WTC11 (cell line): ENCODE results near the gene IRF2BP1. TPM values are rescaled to one million over a fixed set of nuclear protein-coding genes. Genes with fewer than 3 reads are reported as not detected.

Experiments
- ATAC-seq: fragments of 200-7000 bp; cut with Tn5 transposase; 2 replicates; pipeline ENCODE4 v1.10.0; 2021; ENCODE audit warnings: mild to moderate bottlenecking, moderate library complexity
- CTCF ChIA-PET: fragments of 300-600 bp; sonication (Branson Sonifier 250); formaldehyde crosslinking; loops from one replicate; lab custom pipeline; 2021; ENCODE audit warnings: antibody characterized with exemption; lab: Charles Lee
- POLR2A ChIA-PET: fragments of 350-600 bp; sonication (Branson Sonifier 250); formaldehyde crosslinking; loops from one replicate; lab custom pipeline; 2021; ENCODE audit warnings: antibody characterized with exemption; lab: Charles Lee
- DNase-seq: peaks from one replicate; pipeline ENCODE4 v3.0.0; 2021; ENCODE audit warnings: low spot score
- H3K27ac Mint-ChIP-seq: 2 replicates; pipeline ENCODE4 v1.8.0; 2021; ENCODE audit warnings: mixed read lengths
- H3K27me3 Mint-ChIP-seq: 2 replicates; pipeline ENCODE4 v1.8.0; 2021; ENCODE audit warnings: low read depth, mild to moderate bottlenecking, moderate library complexity, mixed read lengths
- H3K36me3 Mint-ChIP-seq: 2 replicates; pipeline ENCODE4 v1.8.0; 2021; ENCODE audit warnings: mixed read lengths
- H3K4me1 Mint-ChIP-seq: 2 replicates; pipeline ENCODE4 v1.8.0; 2022; ENCODE audit warnings: mixed read lengths
- H3K4me3 Mint-ChIP-seq: 2 replicates; pipeline ENCODE4 v1.8.0; 2021; ENCODE audit warnings: mild to moderate bottlenecking, moderate library complexity, mixed read lengths
- H3K9me3 Mint-ChIP-seq: 2 replicates; pipeline ENCODE4 v1.8.0; 2021; ENCODE audit warnings: mixed read lengths
- ATF1 ChIP-seq: sonication (generic); formaldehyde crosslinking; IDR thresholded peaks from 2 replicates; pipeline ENCODE4 v1.8.1; 2023; ENCODE audit warnings: mild to moderate bottlenecking, moderate library complexity, missing genetic modification reagents
- CBFB ChIP-seq: sonication (generic); formaldehyde crosslinking; IDR thresholded peaks from 2 replicates; pipeline ENCODE4 v1.8.1; 2022; ENCODE audit warnings: mild to moderate bottlenecking, low read depth, missing genetic modification reagents
- NFE2L1 ChIP-seq: sonication (generic); formaldehyde crosslinking; IDR thresholded peaks from 2 replicates; pipeline ENCODE4 v1.8.1; 2023; ENCODE audit warnings: missing genetic modification reagents
- OVOL2 ChIP-seq: fragments of 250-450 bp; sonication (Bioruptor Pico); IDR thresholded peaks from 2 replicates; pipeline ENCODE4 v1.9.0; 2021; ENCODE audit warnings: mild to moderate bottlenecking, borderline replicate concordance
- SP1 ChIP-seq: sonication (generic); formaldehyde crosslinking; conservative IDR thresholded peaks from 2 replicates; pipeline ENCODE4 v1.8.1; 2022; ENCODE audit warnings: missing genetic modification reagents
- ZBTB21 ChIP-seq: sonication (generic); formaldehyde crosslinking; IDR thresholded peaks from 2 replicates; pipeline ENCODE4 v1.8.1; 2023; ENCODE audit warnings: mild to moderate bottlenecking, missing genetic modification reagents, borderline replicate concordance
- ZNF219 ChIP-seq: sonication (generic); formaldehyde crosslinking; IDR thresholded peaks from 2 replicates; pipeline ENCODE4 v1.8.0; 2023; ENCODE audit warnings: missing genetic modification reagents, mild to moderate bottlenecking, borderline replicate concordance
- ZNF263 ChIP-seq: sonication (generic); formaldehyde crosslinking; IDR thresholded peaks from 2 replicates; pipeline ENCODE4 v1.8.1; 2022; ENCODE audit warnings: low read depth, mild to moderate bottlenecking, moderate library complexity, missing genetic modification reagents
- ZNF317 ChIP-seq: sonication (generic); formaldehyde crosslinking; IDR thresholded peaks from 2 replicates; pipeline ENCODE4 v1.8.1; 2023; ENCODE audit warnings: low read depth, mild to moderate bottlenecking, moderate library complexity, missing genetic modification reagents, borderline replicate concordance
- total RNA-seq: library from RNA; stranded (reverse); gene quantifications from 3 replicates; pipeline ENCODE4 v1.2.3, GENCODE V29; 2021
- TF ChIP-seq, protein P1 (sequence below): fragments of 250-450 bp; sonication (Bioruptor Pico); IDR thresholded peaks from 2 replicates; pipeline ENCODE4 v1.8.0; 2021; ENCODE audit warnings: mild to moderate bottlenecking
- TF ChIP-seq, protein P2 (sequence below): sonication (generic); formaldehyde crosslinking; IDR thresholded peaks from 2 replicates; pipeline ENCODE4 v1.8.1; 2022; ENCODE audit warnings: mild to moderate bottlenecking, moderate library complexity, missing genetic modification reagents
- TF ChIP-seq, protein P3 (sequence below): sonication (generic); formaldehyde crosslinking; IDR thresholded peaks from 2 replicates; pipeline ENCODE4 v1.8.1; 2023; ENCODE audit warnings: mild to moderate bottlenecking, missing genetic modification reagents, moderate library complexity
- TF ChIP-seq, protein P4 (sequence below): sonication (generic); formaldehyde crosslinking; IDR thresholded peaks from 2 replicates; pipeline ENCODE4 v1.8.0; 2022; ENCODE audit warnings: mild to moderate bottlenecking, missing genetic modification reagents
- TF ChIP-seq, protein P5 (sequence below): sonication (generic); formaldehyde crosslinking; IDR thresholded peaks from 2 replicates; pipeline ENCODE4 v1.8.0; 2022; ENCODE audit warnings: mild to moderate bottlenecking, missing genetic modification reagents

The IRF2BP1 gene
- total RNA-seq, 1 experiment from 2014 or later: 30.3 TPM

DNA sequence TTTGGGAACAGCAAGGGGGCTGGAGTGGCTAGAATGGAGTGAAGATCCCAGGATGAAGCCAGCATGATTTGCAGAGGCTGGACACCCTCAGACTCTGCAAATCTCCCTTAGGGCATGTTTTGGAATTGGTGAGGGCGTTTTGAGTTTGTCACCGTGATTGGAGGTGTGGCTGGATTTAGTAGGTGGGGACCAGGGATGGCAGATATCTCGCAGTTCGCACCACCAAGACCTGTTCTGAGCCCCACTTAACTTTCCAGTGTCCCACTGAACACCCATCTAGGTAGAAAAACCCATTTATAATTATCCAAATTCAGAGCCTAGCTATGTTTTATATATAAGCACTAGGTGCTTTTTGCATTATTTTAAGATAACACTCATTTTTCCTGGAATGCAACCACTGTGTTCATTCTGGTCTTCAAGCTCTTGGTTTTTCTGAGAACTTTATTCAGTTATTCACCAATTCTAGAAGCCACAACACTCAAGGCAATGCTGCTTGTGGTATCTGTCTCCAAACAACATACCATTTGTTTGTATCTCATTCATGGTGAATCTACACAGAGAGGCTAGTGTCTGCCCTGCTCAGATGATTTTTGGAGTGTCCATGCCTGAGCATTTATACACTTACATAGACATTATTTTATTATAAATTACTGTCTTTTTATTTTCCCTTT is 31.6 kb upstream of the IRF2BP1 start (continued):
- TF ChIP-seq, protein P1, sequence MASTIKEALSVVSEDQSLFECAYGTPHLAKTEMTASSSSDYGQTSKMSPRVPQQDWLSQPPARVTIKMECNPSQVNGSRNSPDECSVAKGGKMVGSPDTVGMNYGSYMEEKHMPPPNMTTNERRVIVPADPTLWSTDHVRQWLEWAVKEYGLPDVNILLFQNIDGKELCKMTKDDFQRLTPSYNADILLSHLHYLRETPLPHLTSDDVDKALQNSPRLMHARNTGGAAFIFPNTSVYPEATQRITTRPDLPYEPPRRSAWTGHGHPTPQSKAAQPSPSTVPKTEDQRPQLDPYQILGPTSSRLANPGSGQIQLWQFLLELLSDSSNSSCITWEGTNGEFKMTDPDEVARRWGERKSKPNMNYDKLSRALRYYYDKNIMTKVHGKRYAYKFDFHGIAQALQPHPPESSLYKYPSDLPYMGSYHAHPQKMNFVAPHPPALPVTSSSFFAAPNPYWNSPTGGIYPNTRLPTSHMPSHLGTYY (CRISPR knock-in tag): no peak
- no peak for TF ChIP-seq OVOL2 (CRISPR knock-in tag)
- no peak for TF ChIP-seq CBFB
- TF ChIP-seq ZNF317: no peak
- TF ChIP-seq, protein P2, sequence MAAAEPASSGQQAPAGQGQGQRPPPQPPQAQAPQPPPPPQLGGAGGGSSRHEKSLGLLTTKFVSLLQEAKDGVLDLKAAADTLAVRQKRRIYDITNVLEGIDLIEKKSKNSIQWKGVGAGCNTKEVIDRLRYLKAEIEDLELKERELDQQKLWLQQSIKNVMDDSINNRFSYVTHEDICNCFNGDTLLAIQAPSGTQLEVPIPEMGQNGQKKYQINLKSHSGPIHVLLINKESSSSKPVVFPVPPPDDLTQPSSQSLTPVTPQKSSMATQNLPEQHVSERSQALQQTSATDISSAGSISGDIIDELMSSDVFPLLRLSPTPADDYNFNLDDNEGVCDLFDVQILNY (CRISPR knock-in tag): no peak

DNA sequence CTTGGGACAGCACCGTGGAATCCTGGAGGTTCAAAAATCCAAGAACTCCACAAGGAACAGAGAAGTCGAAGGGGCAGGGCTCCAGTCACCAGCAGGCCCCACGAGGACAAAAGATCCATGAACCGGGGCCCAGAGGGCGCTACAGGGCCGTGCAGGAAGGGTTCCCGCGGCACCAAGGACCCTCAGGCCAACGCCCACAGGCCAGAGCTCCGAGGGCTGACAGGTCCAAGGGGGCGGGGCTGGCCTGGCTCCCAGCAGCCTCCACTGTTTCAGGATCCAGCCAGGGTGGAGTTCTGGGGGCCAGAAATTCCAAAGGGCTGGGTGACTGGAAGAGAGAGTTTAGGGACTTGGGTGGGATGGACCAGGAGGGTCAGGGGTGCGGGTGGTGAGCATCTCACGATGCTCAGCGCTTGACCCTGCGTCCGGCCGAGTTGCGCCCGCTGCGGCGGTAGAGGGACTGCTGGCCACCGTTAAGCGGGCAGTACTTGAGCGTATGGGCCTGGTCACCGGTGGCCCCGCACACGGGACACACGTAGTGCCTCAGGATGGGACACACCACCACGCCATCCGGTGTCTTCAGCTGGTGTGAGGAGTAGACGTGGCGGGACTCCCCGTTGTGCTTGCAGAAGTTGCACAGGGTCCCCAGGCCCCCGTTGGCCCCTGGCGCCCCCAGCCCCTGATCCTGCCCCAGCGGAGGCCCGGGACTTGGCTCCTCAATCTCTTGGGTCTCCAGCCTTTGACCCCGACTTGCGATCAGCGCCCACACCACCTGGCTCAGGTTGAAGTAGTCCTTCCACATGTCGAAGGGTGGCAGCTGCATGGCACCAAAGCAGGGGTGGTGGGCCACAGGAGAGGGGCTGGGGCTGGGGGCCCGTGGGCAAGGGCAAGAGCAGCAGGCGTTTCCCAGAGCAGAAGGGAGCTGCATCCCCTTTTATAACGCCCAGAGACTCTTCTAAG is 28.2 kb upstream of the IRF2BP1 start, which contains the start of gene NANOS2:
Gene NANOS2, minus strand, starts transcription at position 905 of the 957 bp plus-strand sequence. Its CDS starts 85 bp downstream, at position 820.
- H3K27ac Mint-ChIP-seq: no peak within 1 kb of the TSS
- peaks cover 7% of the 10 kb centered on the region for H3K27me3 Mint-ChIP-seq
- no peaks in the 10 kb centered on the region for H3K4me1 Mint-ChIP-seq
- DNase-seq: peak; percentile 94
- no peak within 1 kb of the TSS for H3K4me3 Mint-ChIP-seq
- CTCF ChIA-PET: interaction anchor here (0.6 to 1.9 kb wide), 38 partner anchors 8 to 366 kb away, joined by 3 to 35 read pairs (median 5); partner anchors contain the start of genes CCDC61, IGFL4, IRF2BP1 and MYPOP
- H3K9me3 Mint-ChIP-seq: no peaks in the 10 kb centered on the region
- H3K36me3 Mint-ChIP-seq: no peaks in the 10 kb centered on the region
- ATAC-seq: peak; percentile 98
- no peak for TF ChIP-seq ZNF263
- TF ChIP-seq SP1 (CRISPR knock-in tag): peak; percentile 51; the same call in 1 of the 2 replicates
- TF ChIP-seq, protein P3, sequence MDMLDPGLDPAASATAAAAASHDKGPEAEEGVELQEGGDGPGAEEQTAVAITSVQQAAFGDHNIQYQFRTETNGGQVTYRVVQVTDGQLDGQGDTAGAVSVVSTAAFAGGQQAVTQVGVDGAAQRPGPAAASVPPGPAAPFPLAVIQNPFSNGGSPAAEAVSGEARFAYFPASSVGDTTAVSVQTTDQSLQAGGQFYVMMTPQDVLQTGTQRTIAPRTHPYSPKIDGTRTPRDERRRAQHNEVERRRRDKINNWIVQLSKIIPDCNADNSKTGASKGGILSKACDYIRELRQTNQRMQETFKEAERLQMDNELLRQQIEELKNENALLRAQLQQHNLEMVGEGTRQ: no peak; the same call in 1 of the 2 replicates
- TF ChIP-seq ZNF219 (CRISPR knock-in tag): no peak
- TF ChIP-seq, protein P4, sequence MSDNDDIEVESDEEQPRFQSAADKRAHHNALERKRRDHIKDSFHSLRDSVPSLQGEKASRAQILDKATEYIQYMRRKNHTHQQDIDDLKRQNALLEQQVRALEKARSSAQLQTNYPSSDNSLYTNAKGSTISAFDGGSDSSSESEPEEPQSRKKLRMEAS (CRISPR knock-in tag): peak; percentile 47; the same call in 1 of the 2 replicates
- TF ChIP-seq, all 79 proteins: peak for 2
- POLR2A ChIA-PET: interaction anchor here (1.0 kb wide), 2 partner anchors 103 to 145 kb away, joined by 5 to 6 read pairs; partner anchors contain the start of gene SIX5

DNA sequence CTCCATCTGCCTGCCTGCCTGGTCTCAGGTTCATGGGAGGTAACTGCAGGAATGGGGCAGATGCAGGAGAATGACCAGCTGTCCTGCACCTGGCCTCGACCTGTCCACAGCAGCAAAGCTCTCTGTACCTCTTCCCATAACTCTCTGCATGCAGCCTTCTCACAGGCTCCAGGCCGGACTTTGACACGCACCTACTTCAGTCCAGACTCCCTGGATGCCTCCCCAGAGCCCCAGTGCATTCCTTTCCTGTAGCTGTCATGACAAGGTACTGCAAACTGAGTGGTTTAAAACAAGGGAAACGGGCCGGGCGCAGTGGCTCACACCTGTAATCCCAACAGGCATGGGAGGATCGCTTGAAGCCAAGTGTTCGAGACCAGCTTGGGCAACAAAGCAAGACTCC is 25.4 kb upstream of the IRF2BP1 start:
- ChIA-PET POLR2A (interaction anchor here (0.6 kb wide), 1 partner anchor 93 kb away, joined by 3 read pairs; no protein-coding TSS in a partner anchor), CTCF (interaction anchor here (0.8 to 2.0 kb wide), 4 partner anchors 99 to 166 kb away, joined by 3 to 8 read pairs (median 4); no protein-coding TSS in a partner anchor)
- H3K27ac Mint-ChIP-seq: no peak overlapping the region

More for the DNA sequence above, 25.4 kb upstream of the IRF2BP1 start:
- Mint-ChIP-seq H3K36me3 (no peaks in the 10 kb centered on the region), H3K4me1 (no peaks in the 10 kb centered on the region), H3K27me3 (peaks cover 7% of the 10 kb centered on the region), H3K4me3 (no peak overlapping the region), H3K9me3 (no peaks in the 10 kb centered on the region)
- ATAC-seq (no peak), DNase-seq (no peak)
- TF ChIP-seq ZBTB21 (no peak), NFE2L1 (CRISPR knock-in tag) (no peak), OVOL2 (CRISPR knock-in tag) (no peak), CBFB (no peak), ATF1 (CRISPR knock-in tag) (no peak)
- TF ChIP-seq, protein P5, sequence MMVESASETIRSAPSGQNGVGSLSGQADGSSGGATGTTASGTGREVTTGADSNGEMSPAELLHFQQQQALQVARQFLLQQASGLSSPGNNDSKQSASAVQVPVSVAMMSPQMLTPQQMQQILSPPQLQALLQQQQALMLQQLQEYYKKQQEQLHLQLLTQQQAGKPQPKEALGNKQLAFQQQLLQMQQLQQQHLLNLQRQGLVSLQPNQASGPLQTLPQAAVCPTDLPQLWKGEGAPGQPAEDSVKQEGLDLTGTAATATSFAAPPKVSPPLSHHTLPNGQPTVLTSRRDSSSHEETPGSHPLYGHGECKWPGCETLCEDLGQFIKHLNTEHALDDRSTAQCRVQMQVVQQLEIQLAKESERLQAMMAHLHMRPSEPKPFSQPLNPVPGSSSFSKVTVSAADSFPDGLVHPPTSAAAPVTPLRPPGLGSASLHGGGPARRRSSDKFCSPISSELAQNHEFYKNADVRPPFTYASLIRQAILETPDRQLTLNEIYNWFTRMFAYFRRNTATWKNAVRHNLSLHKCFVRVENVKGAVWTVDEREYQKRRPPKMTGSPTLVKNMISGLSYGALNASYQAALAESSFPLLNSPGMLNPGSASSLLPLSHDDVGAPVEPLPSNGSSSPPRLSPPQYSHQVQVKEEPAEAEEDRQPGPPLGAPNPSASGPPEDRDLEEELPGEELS (CRISPR knock-in tag): no peak
